HFFc6 (cell line): ENCODE measurements around the gene ST6GAL1. TPM values are rescaled to one million over a fixed set of nuclear protein-coding genes. Genes with fewer than 3 reads are reported as not detected.

Experiments
- DNase-seq: peaks from one replicate; pipeline ENCODE4 v3.0.0-alpha.2; 2018
- H3K27ac Mint-ChIP-seq: 2 replicates; pipeline ENCODE4 v1.8.0; 2020; ENCODE audit warnings: mild to moderate bottlenecking, mixed read lengths
- H3K27me3 Mint-ChIP-seq: 2 replicates; pipeline ENCODE4 v1.8.0; 2021; ENCODE audit warnings: mild to moderate bottlenecking, moderate library complexity, mixed read lengths; ENCODE audit not compliant: insufficient read depth
- H3K36me3 Mint-ChIP-seq: 2 replicates; pipeline ENCODE4 v1.8.0; 2021; ENCODE audit warnings: low read depth, mixed read lengths
- H3K4me1 Mint-ChIP-seq: 2 replicates; pipeline ENCODE4 v1.8.0; 2020; ENCODE audit warnings: low read depth, mixed read lengths
- H3K4me3 Mint-ChIP-seq: 2 replicates; pipeline ENCODE4 v1.8.0; 2020; ENCODE audit warnings: mild to moderate bottlenecking, moderate library complexity, mixed read lengths
- H3K9me3 Mint-ChIP-seq: 2 replicates; pipeline ENCODE4 v1.8.0; 2020; ENCODE audit warnings: mild to moderate bottlenecking, mixed read lengths
- CTCF ChIP-seq: fragments of 200-600 bp; sonication (generic); IDR thresholded peaks from 2 replicates; pipeline ENCODE4 v1.5.0; 2021; ENCODE audit warnings: antibody characterized with exemption, mild to moderate bottlenecking
- total RNA-seq, 6 experiments: library from RNA; stranded (reverse); fragmentation: NEBNext Ultra II Directional; extraction: Animal tissue kit (Norgen Biotek cat#: 25700); gene quantifications; 2 replicates in 1 of 6; 3 replicates in 5 of 6; pipeline ENCODE4 v1.2.3, GENCODE V29; 2021

Gene ST6GAL1
- total RNA-seq, 6 experiments from 2014 or later, result 0.88 to 2.6 (median 1.9) TPM

GRCh38 chr3:187098923-187099512 lies 168.7 kb downstream of the ST6GAL1 start:
- Mint-ChIP-seq H3K9me3 (no peaks in the 10 kb centered on the region), H3K27me3 (peaks cover 2% of the 10 kb centered on the region; the same call in 1 of the 2 replicates), H3K4me3 (no peak overlapping the region), H3K36me3 (no peaks in the 10 kb centered on the region; the same call in 1 of the 2 replicates), H3K27ac (no peak overlapping the region), H3K4me1 (peaks cover 41% of the 10 kb centered on the region)
- no peak for DNase-seq
- no peak for TF ChIP-seq CTCF

GRCh38 chr3:187101184-187102072 lies 171.1 kb downstream of the ST6GAL1 start:
- Mint-ChIP-seq H3K4me3 (peak overlapping the region; percentile 88), H3K4me1 (peaks cover 41% of the 10 kb centered on the region), H3K27ac (peak overlapping the region; percentile 81), H3K27me3 (peaks cover 2% of the 10 kb centered on the region; the same call in 1 of the 2 replicates), H3K9me3 (no peaks in the 10 kb centered on the region), H3K36me3 (no peaks in the 10 kb centered on the region; the same call in 1 of the 2 replicates)
- TF ChIP-seq CTCF, result no peak
- DNase-seq, result peak; percentile 54

GRCh38 chr3:187102073-187102634 lies 171.8 kb downstream of the ST6GAL1 start:
- TF ChIP-seq CTCF, result no peak
- Mint-ChIP-seq H3K27ac (peak overlapping the region; percentile 81), H3K36me3 (no peaks in the 10 kb centered on the region), H3K9me3 (no peaks in the 10 kb centered on the region), H3K4me1 (peaks cover 41% of the 10 kb centered on the region), H3K27me3 (peaks cover 2% of the 10 kb centered on the region; the same call in 1 of the 2 replicates), H3K4me3 (peak overlapping the region; percentile 88)
- no peak for DNase-seq

GRCh38 chr3:187103251-187103650 lies 172.9 kb downstream of the ST6GAL1 start:
- no peak overlapping the region for H3K27ac Mint-ChIP-seq
- H3K4me3 Mint-ChIP-seq, result no peak overlapping the region
- no peaks in the 10 kb centered on the region for H3K36me3 Mint-ChIP-seq
- H3K27me3 Mint-ChIP-seq, result peaks cover 2% of the 10 kb centered on the region; the same call in 1 of the 2 replicates
- no peak for TF ChIP-seq CTCF
- H3K9me3 Mint-ChIP-seq, result no peaks in the 10 kb centered on the region
- H3K4me1 Mint-ChIP-seq, result peaks cover 41% of the 10 kb centered on the region
- no peak for DNase-seq

- H3K4me1 Mint-ChIP-seq, result peaks cover 33% of the 10 kb centered on the region
- H3K36me3 Mint-ChIP-seq, result no peaks in the 10 kb centered on the region
- H3K9me3 Mint-ChIP-seq, result no peaks in the 10 kb centered on the region
- no peak for DNase-seq
- TF ChIP-seq CTCF, result no peak
- H3K4me3 Mint-ChIP-seq, result no peak overlapping the region
- no peak overlapping the region for H3K27ac Mint-ChIP-seq
- no peaks in the 10 kb centered on the region for H3K27me3 Mint-ChIP-seq
These were observed 174.0 kb downstream of the ST6GAL1 start for GRCh38 chr3:187104342-187104741.
